Fibroblast of upper back skin (primary cell): ENCODE data around the gene PTPRD.

Experiments
- DNase-seq: peaks from one replicate; pipeline ENCODE4 v3.0.0-alpha.2; 2013

PTPRD gene

DNA sequence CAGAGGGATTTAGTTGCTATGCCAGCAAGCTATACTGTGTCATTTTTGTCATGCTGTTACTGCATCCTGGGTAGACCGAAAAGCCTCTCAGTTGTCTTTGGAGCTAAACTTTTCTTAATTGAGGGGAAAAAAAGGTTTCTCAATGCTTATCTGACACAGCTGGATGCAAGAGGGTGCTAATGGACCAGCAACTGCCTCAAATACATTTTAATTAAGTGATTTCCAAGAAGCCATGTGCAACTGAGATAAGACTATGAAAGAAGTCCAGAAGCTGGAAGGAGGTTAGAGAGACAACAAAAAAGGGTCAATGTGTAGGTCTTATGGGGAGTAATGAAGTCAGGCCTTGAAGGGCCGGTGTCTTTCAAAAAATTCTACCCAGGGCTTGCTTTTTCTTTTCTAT is 2347.5 kb downstream of the PTPRD start:
- no peak for DNase-seq
